ENCODE results near the gene PADI2. TPM values are rescaled to one million over a fixed set of nuclear protein-coding genes. Genes with fewer than 3 reads are reported as not detected.

The PADI2 gene
- total and polyA plus RNA-seq, 2 of the 8 experiments (the other 6 are each of a cell fraction or from before 2014, with no cell fraction given): 1.6 to 7.5 TPM

DNA sequence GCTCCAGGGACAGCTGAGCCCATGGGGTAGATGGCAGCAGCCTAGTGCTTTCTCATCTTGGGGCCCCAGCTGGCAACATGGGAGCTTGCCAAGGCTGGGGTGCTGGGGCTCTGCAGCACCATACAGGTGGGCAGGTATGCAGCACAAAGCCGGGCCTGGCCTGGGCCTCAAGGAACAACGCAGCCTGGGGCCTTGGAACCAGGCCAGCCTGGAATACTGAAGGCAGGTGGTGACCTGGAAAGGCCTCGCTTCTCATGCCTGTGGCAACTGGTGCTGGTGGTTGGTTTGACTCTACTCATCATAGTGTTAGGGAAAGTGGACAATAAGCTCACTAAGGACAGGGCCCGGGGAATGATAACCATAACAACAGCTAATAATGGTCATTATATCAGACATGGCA, 38.4 kb downstream of the PADI2 start:
- Histone ChIP-seq H3K4ac (replicated peaks; ENCODE audit: insufficient read length, low read depth, low read length) (no peak overlapping the region), H4K8ac (ENCODE audit: extremely low read depth, insufficient read depth, low read length) (no peak overlapping the region), H3K9me3 (ENCODE audit: insufficient read depth in 2 of 2, low read depth in 1 of 2, low read length in 1 of 2) (peaks cover 0 to 3% of the 10 kb centered on the region in 2 experiments; a peak in 1 of 4 replicates), H2BK12ac (ENCODE audit: low read depth, low read length) (no peak overlapping the region), H3K14ac (ENCODE audit: insufficient read length) (no peak overlapping the region), H4K91ac (replicated peaks; ENCODE audit: insufficient read length, low read length) (peak overlapping the region; percentile 42), H3K23me2 (ENCODE audit: low read depth, low read length) (no peaks in the 10 kb centered on the region), H2BK5ac (ENCODE audit: low read depth, low read length) (no peak overlapping the region), H3K79me1 (ENCODE audit: low read depth, low read length) (no peaks in the 10 kb centered on the region), H2BK20ac (ENCODE audit: low read length) (no peak overlapping the region), H3K56ac (replicated peaks; ENCODE audit: insufficient read length, low read depth, low read length) (no peak overlapping the region), H4K5ac (ENCODE audit: insufficient read length, low read depth, low read length) (no peak overlapping the region), H2AK5ac (ENCODE audit: low read depth, low read length) (no peak overlapping the region), H3K4me3 (ENCODE audit: extremely low read depth in 1 of 4, insufficient read depth in 2 of 4, low read depth in 3 of 4, low read length in 4 of 4) (no peak overlapping the region), H2AFZ (ENCODE audit: low read length) (no peak overlapping the region), H3K23ac (ENCODE audit: insufficient read length) (no peak overlapping the region), H2BK120ac (replicated peaks; ENCODE audit: low read depth, low read length) (no peak overlapping the region), H3K27me3 (replicated peaks in 1 of 4; ENCODE audit: control insufficient read depth in 3 of 4, extremely low read depth in 1 of 4, insufficient read depth in 3 of 4, low read length in 3 of 4) (no peaks in the 10 kb centered on the region), H3K36me3 (ENCODE audit: control insufficient read depth in 2 of 4, insufficient read depth in 4 of 4, low read length in 3 of 4) (no peaks in the 10 kb centered on the region), H4K20me1 (replicated peaks in 1 of 2; ENCODE audit: control insufficient read depth in 1 of 2, insufficient read depth in 2 of 2, low read length in 2 of 2) (no peaks in the 10 kb centered on the region), H3K79me2 (ENCODE audit: control insufficient read depth in 1 of 2, insufficient read depth in 2 of 2, low read length in 2 of 2) (no peaks in the 10 kb centered on the region), H3K4me2 (ENCODE audit: insufficient read depth in 1 of 2, low read depth in 2 of 2, low read length in 2 of 2) (no peak overlapping the region), H2BK15ac (ENCODE audit: low read length) (no peak overlapping the region), H3K9ac (replicated peaks in 1 of 4; ENCODE audit: extremely low read depth in 1 of 4, low read depth in 3 of 4, low read length in 3 of 4) (no peak overlapping the region), H3K4me1 (replicated peaks in 1 of 4; ENCODE audit: control insufficient read depth in 3 of 4, insufficient read depth in 4 of 4, low read length in 3 of 4) (no peaks in the 10 kb centered on the region), H3K27ac (ENCODE audit: low read depth, low read length) (no peak overlapping the region), H3K18ac (ENCODE audit: extremely low read depth, low read length) (no peak overlapping the region)
- CTCF ChIA-PET (ENCODE audit: partially characterized antibody): interaction anchor here (0.9 to 2.3 kb wide), 5 partner anchors 10 to 46 kb away, joined by 3 to 12 read pairs (median 4); no protein-coding TSS in a partner anchor
- POLR2A ChIA-PET (ENCODE audit: partially characterized antibody): no interaction called here
- 70% methylated on average over 4 of the region's 4 CpGs; no CpG with 5 or more reads in 1 of the 2 experiments for WGBS, 2 experiments (ENCODE audit: extremely low coverage in 1 of 2, insufficient coverage in 1 of 2, insufficient read length in 1 of 2, insufficient replicate concordance in 2 of 2, low coverage in 1 of 2, low lambda C conversion rate in 2 of 2, missing lambda C conversion rate in 1 of 2)
- FAIRE-seq (no peak), DNase-seq (ENCODE audit: low read depth in 1 of 2, low spot score in 2 of 2) (no peak)
- TF ChIP-seq TBP (IDR thresholded peaks at IDR 0.05; ENCODE audit: low read depth, low read length) (no peak), TAF7 (optimal IDR thresholded peaks at IDR 0.05; ENCODE audit: borderline replicate concordance, low read depth, low read length) (no peak), NRF1 (IDR thresholded peaks at IDR 0.05; ENCODE audit: low read depth, low read length) (no peak), SIX5 (IDR thresholded peaks at IDR 0.05; ENCODE audit: low read depth, low read length) (no peak), ZNF274 (IDR thresholded peaks at IDR 0.05; ENCODE audit: borderline replicate concordance, extremely low read depth, low read length) (no peak)
- TF ChIP-seq, protein P1, sequence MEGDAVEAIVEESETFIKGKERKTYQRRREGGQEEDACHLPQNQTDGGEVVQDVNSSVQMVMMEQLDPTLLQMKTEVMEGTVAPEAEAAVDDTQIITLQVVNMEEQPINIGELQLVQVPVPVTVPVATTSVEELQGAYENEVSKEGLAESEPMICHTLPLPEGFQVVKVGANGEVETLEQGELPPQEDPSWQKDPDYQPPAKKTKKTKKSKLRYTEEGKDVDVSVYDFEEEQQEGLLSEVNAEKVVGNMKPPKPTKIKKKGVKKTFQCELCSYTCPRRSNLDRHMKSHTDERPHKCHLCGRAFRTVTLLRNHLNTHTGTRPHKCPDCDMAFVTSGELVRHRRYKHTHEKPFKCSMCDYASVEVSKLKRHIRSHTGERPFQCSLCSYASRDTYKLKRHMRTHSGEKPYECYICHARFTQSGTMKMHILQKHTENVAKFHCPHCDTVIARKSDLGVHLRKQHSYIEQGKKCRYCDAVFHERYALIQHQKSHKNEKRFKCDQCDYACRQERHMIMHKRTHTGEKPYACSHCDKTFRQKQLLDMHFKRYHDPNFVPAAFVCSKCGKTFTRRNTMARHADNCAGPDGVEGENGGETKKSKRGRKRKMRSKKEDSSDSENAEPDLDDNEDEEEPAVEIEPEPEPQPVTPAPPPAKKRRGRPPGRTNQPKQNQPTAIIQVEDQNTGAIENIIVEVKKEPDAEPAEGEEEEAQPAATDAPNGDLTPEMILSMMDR (IDR thresholded peaks at IDR 0.05; ENCODE audit: control extremely low read depth in 1 of 3, insufficient read depth in 1 of 3, low read depth in 1 of 3, low read length in 3 of 3): no peak
